Stimulated activated CD4-positive, alpha-beta T cell treated with anti-CD3 and anti-CD28 coated beads, Interleukin-4, amount 100 ng/mL, for 48 hours (primary cell): ENCODE results near the gene TM9SF2.
"Not testable (repeated sequence)": the region's sequence is repeated elsewhere in the genome, so short reads cannot be mapped to it uniquely, and the experiment has no call there.

Experiments used
- DNase-seq, 2 donors: peaks; one replicate each; pipeline ENCODE4 v3.0.0-alpha.2; 2020; ENCODE audit warnings: low read depth in 2 of 2

Gene TM9SF2

GRCh38 chr13:99501184-99501847 is at the start of gene TM9SF2:
Gene TM9SF2 (plus strand): TSS chr13:99501472. CDS start chr13:99501607, 135 bp downstream.
- peak; percentile 94 to 95 for DNase-seq

GRCh38 chr13:99454518-99455183 is 46.6 kb upstream of the TM9SF2 start:
- DNase-seq, result no peak

- no peak for DNase-seq
Observed at GRCh38 chr13:99459099-99459850, 42.0 kb upstream of the TM9SF2 start.

GRCh38 chr13:99460802-99461201 is 40.5 kb upstream of the TM9SF2 start:
- DNase-seq, result not testable (repeated sequence)

- DNase-seq, result no peak
Observed at GRCh38 chr13:99463646-99464397, 37.5 kb upstream of the TM9SF2 start.

GRCh38 chr13:99464441-99464949 is 36.8 kb upstream of the TM9SF2 start:
- no peak for DNase-seq

- no peak for DNase-seq
Observed at GRCh38 chr13:99465454-99465853, 35.8 kb upstream of the TM9SF2 start.

- DNase-seq, result no peak
Observed at GRCh38 chr13:99467764-99468163, 33.5 kb upstream of the TM9SF2 start.

GRCh38 chr13:99469041-99469440 is 32.2 kb upstream of the TM9SF2 start:
- no peak for DNase-seq

GRCh38 chr13:99470027-99470426 is 31.2 kb upstream of the TM9SF2 start:
- DNase-seq, result no peak

- DNase-seq, result no peak
Observed at GRCh38 chr13:99471221-99472121, 29.8 kb upstream of the TM9SF2 start.

GRCh38 chr13:99472122-99472440 is 29.2 kb upstream of the TM9SF2 start:
- no peak for DNase-seq

GRCh38 chr13:99473515-99473914 is 27.8 kb upstream of the TM9SF2 start:
- no peak for DNase-seq

GRCh38 chr13:99476648-99477047 is 24.6 kb upstream of the TM9SF2 start:
- DNase-seq, result no peak

GRCh38 chr13:99477493-99477892 is 23.8 kb upstream of the TM9SF2 start:
- no peak for DNase-seq

- DNase-seq, result no peak
Observed at GRCh38 chr13:99481366-99481765, 19.9 kb upstream of the TM9SF2 start.

GRCh38 chr13:99484473-99484872 is 16.8 kb upstream of the TM9SF2 start:
- no peak for DNase-seq

GRCh38 chr13:99486996-99487395 is 14.3 kb upstream of the TM9SF2 start:
- DNase-seq, result no peak

- DNase-seq, result no peak
Observed at GRCh38 chr13:99489028-99489427, 12.2 kb upstream of the TM9SF2 start.

GRCh38 chr13:99491750-99492149 is 9.5 kb upstream of the TM9SF2 start:
- DNase-seq, result not testable (repeated sequence)
